ENCODE results near the gene GPC6. TPM values are rescaled to one million over a fixed set of nuclear protein-coding genes. Genes with fewer than 3 reads are reported as not detected.

Gene GPC6
- total RNA-seq, 1 donor from 2014 or later = 18.7 TPM

DNA sequence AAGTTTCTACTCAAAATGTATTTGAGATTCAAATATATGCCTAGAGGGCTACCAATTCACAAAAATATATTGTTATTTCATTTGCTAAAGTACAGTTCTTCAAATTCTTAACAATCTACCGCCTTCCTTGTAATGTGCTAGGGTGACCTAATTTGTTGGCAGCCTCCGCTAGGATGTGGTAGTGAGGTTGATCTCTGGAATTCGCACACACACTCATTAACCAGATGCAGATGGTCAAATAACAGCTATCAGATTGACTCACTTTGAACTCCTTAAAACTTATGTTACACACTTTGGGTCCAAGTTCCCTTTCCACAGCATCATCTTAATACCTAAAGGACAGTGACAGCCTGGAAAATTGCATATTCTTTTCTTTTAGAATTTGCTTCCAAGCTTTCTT lies 885.6 kb downstream of the GPC6 start:
- TF ChIP-seq, protein P1, sequence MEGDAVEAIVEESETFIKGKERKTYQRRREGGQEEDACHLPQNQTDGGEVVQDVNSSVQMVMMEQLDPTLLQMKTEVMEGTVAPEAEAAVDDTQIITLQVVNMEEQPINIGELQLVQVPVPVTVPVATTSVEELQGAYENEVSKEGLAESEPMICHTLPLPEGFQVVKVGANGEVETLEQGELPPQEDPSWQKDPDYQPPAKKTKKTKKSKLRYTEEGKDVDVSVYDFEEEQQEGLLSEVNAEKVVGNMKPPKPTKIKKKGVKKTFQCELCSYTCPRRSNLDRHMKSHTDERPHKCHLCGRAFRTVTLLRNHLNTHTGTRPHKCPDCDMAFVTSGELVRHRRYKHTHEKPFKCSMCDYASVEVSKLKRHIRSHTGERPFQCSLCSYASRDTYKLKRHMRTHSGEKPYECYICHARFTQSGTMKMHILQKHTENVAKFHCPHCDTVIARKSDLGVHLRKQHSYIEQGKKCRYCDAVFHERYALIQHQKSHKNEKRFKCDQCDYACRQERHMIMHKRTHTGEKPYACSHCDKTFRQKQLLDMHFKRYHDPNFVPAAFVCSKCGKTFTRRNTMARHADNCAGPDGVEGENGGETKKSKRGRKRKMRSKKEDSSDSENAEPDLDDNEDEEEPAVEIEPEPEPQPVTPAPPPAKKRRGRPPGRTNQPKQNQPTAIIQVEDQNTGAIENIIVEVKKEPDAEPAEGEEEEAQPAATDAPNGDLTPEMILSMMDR (conservative IDR thresholded peaks at IDR 0.05; ENCODE audit: low read depth, low read length) = peak; percentile 17
- DNase-seq (ENCODE audit: low read depth) = peak; percentile 90
- H3K4me3 ChIP-seq (ENCODE audit: low read depth, low read length) = no peak overlapping the region

DNA sequence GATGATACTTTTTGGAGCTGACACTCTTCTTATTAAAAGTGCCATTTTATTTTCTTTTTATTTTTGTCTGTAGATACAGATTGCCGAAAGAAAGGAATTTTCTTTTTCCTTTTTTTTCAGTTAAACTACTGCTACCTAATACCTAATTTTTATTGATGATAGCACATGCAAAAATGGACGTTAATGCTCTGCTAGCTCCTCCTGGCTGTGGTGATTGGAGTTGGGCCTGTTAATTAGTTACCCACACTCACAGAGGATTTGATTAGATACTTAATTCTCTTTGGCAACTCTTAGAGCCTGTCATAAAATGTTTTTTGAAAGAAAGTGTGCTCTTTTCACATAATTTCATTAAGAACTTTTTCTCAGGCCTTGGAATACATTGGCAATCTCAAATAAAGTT lies 886.1 kb downstream of the GPC6 start:
- H3K4me3 ChIP-seq (ENCODE audit: low read depth, low read length) = no peak overlapping the region
- DNase-seq (ENCODE audit: low read depth) = no peak
- TF ChIP-seq, protein P1 (conservative IDR thresholded peaks at IDR 0.05; ENCODE audit: low read depth, low read length) = peak; percentile 48

DNA sequence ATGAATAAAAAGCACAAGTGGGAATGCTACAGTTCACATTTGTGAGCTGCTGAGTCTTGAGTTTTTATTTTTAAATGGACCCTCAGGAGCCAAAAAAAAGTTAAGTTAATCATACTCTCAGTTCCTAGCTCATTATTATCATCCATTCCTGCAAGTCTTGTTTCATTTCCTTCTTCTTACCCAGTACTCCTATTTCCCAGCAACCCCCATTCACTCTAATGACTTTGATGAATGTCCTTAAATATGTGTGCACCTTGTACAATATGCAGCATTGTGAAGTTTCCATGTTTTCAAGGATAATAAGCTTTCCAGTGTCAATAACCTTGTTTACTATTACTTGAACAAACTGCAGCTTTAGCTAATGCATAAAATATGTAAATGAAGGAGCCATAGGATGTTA lies 886.6 kb downstream of the GPC6 start:
- DNase-seq (ENCODE audit: low read depth) = no peak
- TF ChIP-seq, protein P1 (conservative IDR thresholded peaks at IDR 0.05; ENCODE audit: low read depth, low read length) = no peak
- no peak overlapping the region for H3K4me3 ChIP-seq (ENCODE audit: low read depth, low read length)

DNA sequence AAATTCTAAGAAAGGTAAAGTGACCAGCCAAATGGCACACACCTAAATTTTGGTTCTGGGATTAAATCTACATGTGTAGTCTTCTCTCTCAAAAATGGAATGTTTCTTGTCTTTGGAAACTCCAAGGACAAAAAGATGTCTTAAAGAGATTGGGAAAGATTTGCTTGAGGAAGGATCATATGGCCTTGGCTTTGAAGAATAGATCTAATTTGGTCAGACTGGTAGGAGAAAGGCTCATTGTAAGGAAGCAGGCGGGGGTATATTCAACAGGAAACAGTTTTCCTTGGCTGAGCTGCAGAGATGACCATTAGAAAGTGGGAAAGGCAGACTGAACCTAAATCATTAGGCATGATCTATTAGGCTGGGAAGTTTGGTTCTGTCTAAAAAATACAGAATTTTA lies 887.6 kb downstream of the GPC6 start:
- H3K4me3 ChIP-seq (ENCODE audit: low read depth, low read length) = no peak overlapping the region
- TF ChIP-seq, protein P1 (conservative IDR thresholded peaks at IDR 0.05; ENCODE audit: low read depth, low read length) = no peak
- DNase-seq (ENCODE audit: low read depth) = no peak

DNA sequence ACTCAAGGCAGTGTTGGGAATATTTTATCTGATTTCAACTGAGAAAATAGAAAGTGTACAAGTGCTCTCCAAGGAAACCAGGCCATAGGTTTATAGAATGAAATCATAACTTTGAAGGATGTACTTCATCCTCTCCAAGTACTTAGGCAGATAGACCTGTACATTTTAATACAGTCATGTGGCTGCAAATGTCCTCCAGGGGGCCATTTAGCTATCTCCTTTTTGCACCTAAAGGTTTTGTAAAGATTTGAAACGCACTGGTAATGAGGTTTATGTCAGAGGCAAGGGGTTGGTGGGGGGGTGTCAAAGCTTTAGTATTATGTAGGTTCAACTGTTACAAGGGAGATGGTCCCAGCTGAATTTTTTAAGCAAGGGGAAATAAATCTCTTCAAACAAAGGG lies 888.4 kb downstream of the GPC6 start:
- no peak overlapping the region for H3K4me3 ChIP-seq (ENCODE audit: low read depth, low read length)
- TF ChIP-seq, protein P1 (conservative IDR thresholded peaks at IDR 0.05; ENCODE audit: low read depth, low read length) = peak; percentile 26
- DNase-seq (ENCODE audit: low read depth) = no peak

DNA sequence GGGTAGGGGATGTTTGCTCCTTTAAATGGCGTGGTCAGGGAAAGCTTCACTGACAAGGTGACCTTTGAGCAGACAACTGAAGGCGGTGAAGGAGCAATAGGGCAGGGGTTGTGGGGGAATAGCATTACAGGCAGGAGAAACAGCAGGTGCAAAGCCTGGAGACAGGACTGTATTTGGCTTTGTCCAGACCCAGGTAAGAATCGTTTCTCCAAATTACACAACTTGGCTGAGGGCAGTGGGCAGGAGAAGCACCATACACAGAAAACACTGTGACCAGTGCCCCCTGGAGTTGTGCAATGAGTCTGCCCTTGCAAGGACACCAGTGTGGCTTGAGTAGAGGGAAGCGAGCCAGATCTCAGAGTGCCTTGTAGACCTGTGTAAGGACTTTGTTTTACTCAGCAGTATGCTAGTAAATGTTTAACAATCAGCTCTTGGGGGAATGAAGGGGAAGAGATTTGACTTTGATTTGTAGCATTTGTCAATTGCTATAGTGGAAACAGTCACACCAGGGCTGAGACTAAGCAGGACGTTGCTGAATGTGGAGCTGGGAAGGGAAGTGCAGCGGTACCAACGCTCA lies 892.8 kb downstream of the GPC6 start:
- no peak overlapping the region for H3K4me3 ChIP-seq (ENCODE audit: low read depth, low read length)
- DNase-seq (ENCODE audit: low read depth) = peak; percentile 63
- TF ChIP-seq, protein P1 (conservative IDR thresholded peaks at IDR 0.05; ENCODE audit: low read depth, low read length) = peak; percentile 50

DNA sequence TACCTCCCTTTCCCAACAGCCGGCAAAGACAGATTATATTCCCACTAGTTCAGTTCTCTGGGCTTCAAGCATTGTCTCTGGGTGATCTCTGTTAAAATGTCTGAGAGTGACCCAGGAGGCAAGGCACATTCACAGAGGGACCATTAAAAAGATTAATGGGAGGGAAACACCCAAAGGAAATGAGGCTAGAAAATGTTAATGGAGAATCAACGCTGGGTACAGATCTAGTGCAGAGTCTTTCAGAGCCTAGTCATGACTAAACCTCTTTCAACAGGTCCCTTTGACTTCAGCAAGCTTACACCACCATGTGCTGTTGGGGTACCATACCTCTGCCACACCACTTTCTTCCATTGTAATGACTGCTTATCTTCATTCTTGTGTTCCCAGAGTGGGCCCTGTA lies 894.3 kb downstream of the GPC6 start:
- TF ChIP-seq, protein P1 (conservative IDR thresholded peaks at IDR 0.05; ENCODE audit: low read depth, low read length) = no peak
- DNase-seq (ENCODE audit: low read depth) = no peak
- H3K4me3 ChIP-seq (ENCODE audit: low read depth, low read length) = no peak overlapping the region

Data from epithelial cell of proximal tubule (primary cell).